Heart left ventricle (tissue), 13 donors: ENCODE data around the gene NEURL1.

Experiments used
- CTCF ChIP-seq, 12 donors: fragments of 200-600 bp; sonication (generic) in 4 of 12; IDR thresholded peaks; one replicate each; pipeline versions ENCODE4 v1.5.0 to v1.8.0; 2018 to 2022; ENCODE audit warnings: antibody characterized with exemption in 12 of 12, mild to moderate bottlenecking in 5 of 12
- POLR2A ChIP-seq, 2 donors: fragments of 450-650 bp; IDR thresholded peaks; one replicate each; pipeline ENCODE4 v1.6.1; 2017; ENCODE audit warnings: antibody characterized with exemption in 2 of 2, mild to moderate bottlenecking in 2 of 2, moderate library complexity in 2 of 2
- donor health status: ischemic (EF 13 %, LVEDD 7.1; RV severe dilation, severe dysfunction).
- donor health status: DM: no; HTN: yes; CAD: no.
- donor health status: DM: no; HTN: no; CAD: no.
- donor health status: ischemic (EF 25% LVEDD 6.9; RV normal size, moderate dysfunction).
- donor health status: ischemic (EF 25% LVEDD 5.7; RV mildly dilated, moderate dysfunction).
- donor health status: ischemic (EF 35%, LVEDD 5.7; RV mildly dilated, moderate dysfunction).
- donor health status: nonischemic (EF 11% LVEDD 7.7; RV severe dilation, severe dysfunction).
- donor health status: DM: yes; HTN: yes; CAD: no.
- donor health status: PGD.
- donor health status: ischemic (EF 29% LVEDD 5.4; RV normal size, mild dysfunction).
- donor health status: nonischemic (EF 23%, LVEDD 6.1; RV moderate dilation, normal function).

- TF ChIP-seq CTCF (IDR thresholded peaks at IDR 0.05) = no peak
- TF ChIP-seq POLR2A (IDR thresholded peaks at IDR 0.05) = no peak
These were observed 20.7 kb downstream of the NEURL1 start for GRCh38 chr10:103514244-103514643.
